ENCODE results near the gene C5AR2. TPM values are rescaled to one million over a fixed set of nuclear protein-coding genes. Genes with fewer than 3 reads are reported as not detected.
"Not testable (repeated sequence)": the region's sequence is repeated elsewhere in the genome, so short reads cannot be mapped to it uniquely, and the experiment has no call there.

Gene C5AR2
- 18.3 TPM for total RNA-seq

GRCh38 chr19:47331931-47332547 lies at the start of gene C5AR2:
C5AR2 (plus strand) TSS chr19:47332175; CDS start chr19:47340800, 8,625 bp downstream.
- Histone ChIP-seq H3K4me3 (no peak within 1 kb of the TSS), H3K27me3 (no peaks in the 10 kb centered on the region), H3K36me3 (no peaks in the 10 kb centered on the region), H3K27ac (peak within 1 kb of the TSS; percentile 27 to 32), H3K4me1 (no peaks in the 10 kb centered on the region), H3K9me3 (no peaks in the 10 kb centered on the region)
- intact Hi-C loops (cut with DNase I), result no loop called here
- no peak for DNase-seq (ENCODE audit: low spot score in 2 of 2)
- TF ChIP-seq, protein P1, sequence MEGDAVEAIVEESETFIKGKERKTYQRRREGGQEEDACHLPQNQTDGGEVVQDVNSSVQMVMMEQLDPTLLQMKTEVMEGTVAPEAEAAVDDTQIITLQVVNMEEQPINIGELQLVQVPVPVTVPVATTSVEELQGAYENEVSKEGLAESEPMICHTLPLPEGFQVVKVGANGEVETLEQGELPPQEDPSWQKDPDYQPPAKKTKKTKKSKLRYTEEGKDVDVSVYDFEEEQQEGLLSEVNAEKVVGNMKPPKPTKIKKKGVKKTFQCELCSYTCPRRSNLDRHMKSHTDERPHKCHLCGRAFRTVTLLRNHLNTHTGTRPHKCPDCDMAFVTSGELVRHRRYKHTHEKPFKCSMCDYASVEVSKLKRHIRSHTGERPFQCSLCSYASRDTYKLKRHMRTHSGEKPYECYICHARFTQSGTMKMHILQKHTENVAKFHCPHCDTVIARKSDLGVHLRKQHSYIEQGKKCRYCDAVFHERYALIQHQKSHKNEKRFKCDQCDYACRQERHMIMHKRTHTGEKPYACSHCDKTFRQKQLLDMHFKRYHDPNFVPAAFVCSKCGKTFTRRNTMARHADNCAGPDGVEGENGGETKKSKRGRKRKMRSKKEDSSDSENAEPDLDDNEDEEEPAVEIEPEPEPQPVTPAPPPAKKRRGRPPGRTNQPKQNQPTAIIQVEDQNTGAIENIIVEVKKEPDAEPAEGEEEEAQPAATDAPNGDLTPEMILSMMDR (IDR thresholded peaks at IDR 0.05), result no peak

GRCh38 chr19:47283405-47284059 lies 48.4 kb upstream of the C5AR2 start:
- Histone ChIP-seq H3K27ac (no peak overlapping the region), H3K27me3 (no peaks in the 10 kb centered on the region), H3K9me3 (no peaks in the 10 kb centered on the region), H3K4me3 (no peak overlapping the region), H3K36me3 (no peaks in the 10 kb centered on the region), H3K4me1 (peaks cover 0 to 21% of the 10 kb centered on the region in 2 donors)
- no peak for DNase-seq (ENCODE audit: low spot score in 2 of 2)
- intact Hi-C loops (cut with DNase I), result loop anchor here (10.0 kb wide), 1 partner anchor 411 kb away; no protein-coding TSS in a partner anchor
- TF ChIP-seq, protein P1 (IDR thresholded peaks at IDR 0.05), result no peak

- Histone ChIP-seq H3K4me3 (no peak overlapping the region), H3K9me3 (no peaks in the 10 kb centered on the region), H3K4me1 (peaks cover 1 to 19% of the 10 kb centered on the region in 2 donors), H3K27me3 (no peaks in the 10 kb centered on the region), H3K27ac (no peak overlapping the region), H3K36me3 (no peaks in the 10 kb centered on the region)
- intact Hi-C loops (cut with DNase I), result loop anchor here (10.0 kb wide), 1 partner anchor 410 kb away; no protein-coding TSS in a partner anchor
- no peak for DNase-seq (ENCODE audit: low spot score in 2 of 2)
- TF ChIP-seq, protein P1 (IDR thresholded peaks at IDR 0.05), result peak; percentile 72 to 96 (median 90)
These were observed 47.6 kb upstream of the C5AR2 start for GRCh38 chr19:47284324-47284899.

- TF ChIP-seq, protein P1 (IDR thresholded peaks at IDR 0.05), result peak; percentile 72 to 75 (median 73)
- H3K4me1 ChIP-seq, result no peaks in the 10 kb centered on the region
- DNase-seq (ENCODE audit: low spot score in 2 of 2), result peak in 1 of 2 donors; percentile 86
- no peak overlapping the region for H3K27ac ChIP-seq
- intact Hi-C loops (cut with DNase I), result loop anchor here (1.0 kb wide), 1 partner anchor 95 kb away; no protein-coding TSS in a partner anchor
- no peaks in the 10 kb centered on the region for H3K9me3 ChIP-seq
- H3K36me3 ChIP-seq, result peaks cover 0 to 15% of the 10 kb centered on the region in 2 donors
- H3K4me3 ChIP-seq, result no peak overlapping the region
- no peaks in the 10 kb centered on the region for H3K27me3 ChIP-seq
These were observed 35.9 kb upstream of the C5AR2 start for GRCh38 chr19:47296036-47296435.

GRCh38 chr19:47300867-47301266 lies 31.1 kb upstream of the C5AR2 start:
- H3K27ac ChIP-seq; H3K9me3 ChIP-seq; H3K36me3 ChIP-seq; H3K27me3 ChIP-seq; H3K4me3 ChIP-seq; DNase-seq (ENCODE audit: low spot score in 2 of 2); H3K4me1 ChIP-seq; intact Hi-C loops (cut with DNase I): not testable (repeated sequence)

DNA sequence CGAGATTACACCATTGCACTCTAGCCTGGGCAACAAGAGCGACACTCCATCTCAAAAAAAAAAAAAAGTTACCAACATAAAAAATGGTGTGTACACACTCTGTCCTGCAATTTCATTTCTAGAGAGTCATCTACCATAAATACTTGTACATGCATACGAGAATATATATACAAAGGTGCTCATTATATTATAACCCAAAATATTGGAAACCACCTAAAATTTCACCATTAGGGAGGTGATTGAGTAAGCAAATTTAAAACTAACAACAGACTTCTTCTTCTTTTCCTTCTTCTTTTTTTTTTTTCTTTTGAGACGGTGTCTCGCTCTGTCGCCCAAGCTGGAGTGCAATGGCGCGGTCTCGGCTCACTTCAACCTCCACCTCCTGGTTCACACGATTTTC lies 29.7 kb upstream of the C5AR2 start:
- TF ChIP-seq, protein P1 (IDR thresholded peaks at IDR 0.05), result no peak
- intact Hi-C loops (cut with DNase I), result no loop called here
- Histone ChIP-seq H3K4me1 (peaks cover 0 to 5% of the 10 kb centered on the region in 2 donors), H3K36me3 (no peaks in the 10 kb centered on the region), H3K4me3 (no peak overlapping the region), H3K27ac (no peak overlapping the region), H3K27me3 (no peaks in the 10 kb centered on the region), H3K9me3 (no peaks in the 10 kb centered on the region)
- DNase-seq (ENCODE audit: low spot score in 2 of 2), result no peak

All from ascending aorta (tissue), 2 donors.